ENCODE measurements around the gene TRA2A.
A peak's percentile ranks its signal among the peaks of the same experiment; 100 is the strongest.
"Not testable (repeated sequence)": the region's sequence is repeated elsewhere in the genome, so short reads cannot be mapped to it uniquely, and the experiment has no call there.

Gene TRA2A

GRCh38 chr7:23494009-23494408, 37.8 kb downstream of the TRA2A start:
- no peaks in the 10 kb centered on the region for H3K27me3 ChIP-seq (ENCODE audit: control insufficient read depth, insufficient read depth, low read length)
- no peak overlapping the region for H3K9ac ChIP-seq (ENCODE audit: low read length)
- no peak overlapping the region for H3K27ac ChIP-seq (ENCODE audit: low read depth, low read length)
- no peaks in the 10 kb centered on the region for H3K9me3 ChIP-seq (ENCODE audit: control insufficient read depth, insufficient read depth, low read depth, low read length)
- 0 out of 2 replicates have a peak, but pooled peaks cover 3% of the 10 kb centered on the region for H3K36me3 ChIP-seq (ENCODE audit: control insufficient read depth, insufficient read depth, low read length)
- 0 out of 2 replicates have a peak, but pooled peaks cover 3% of the 10 kb centered on the region for H3K4me1 ChIP-seq (ENCODE audit: control insufficient read depth, insufficient read depth, low read length)
- no peak overlapping the region for H3K4me3 ChIP-seq (ENCODE audit: low read depth, low read length)

DNA sequence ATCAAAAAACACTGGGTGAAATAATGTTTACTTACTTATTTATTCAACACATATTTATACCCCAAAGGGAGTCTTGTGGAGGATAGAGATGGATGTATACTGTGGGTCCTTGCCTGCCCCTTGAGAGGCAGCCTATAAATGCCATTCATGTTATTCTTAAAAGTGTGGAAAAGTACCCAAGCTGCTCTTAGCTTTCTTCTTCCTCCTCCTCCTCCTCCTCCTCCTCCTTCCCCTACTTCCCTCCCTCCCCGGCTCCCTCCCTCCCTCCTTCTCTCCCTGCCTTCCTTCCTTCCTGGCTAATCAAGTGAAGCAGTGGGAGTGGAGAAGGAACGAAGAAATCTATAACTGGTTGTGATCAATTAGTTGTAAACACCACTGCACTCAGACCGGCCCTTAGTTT, 40.3 kb downstream of the TRA2A start:
- Histone ChIP-seq H3K9me3 (ENCODE audit: control insufficient read depth, insufficient read depth, low read depth, low read length) (no peaks in the 10 kb centered on the region), H3K4me3 (ENCODE audit: low read depth, low read length) (peak overlapping the region; percentile 72), H3K4me1 (ENCODE audit: control insufficient read depth, insufficient read depth, low read length) (0 out of 2 replicates have a peak, but pooled peaks cover 3% of the 10 kb centered on the region), H3K36me3 (ENCODE audit: control insufficient read depth, insufficient read depth, low read length) (no peaks in the 10 kb centered on the region), H3K27ac (ENCODE audit: low read depth, low read length) (no peak overlapping the region), H3K9ac (ENCODE audit: low read length) (no peak overlapping the region), H3K27me3 (ENCODE audit: control insufficient read depth, insufficient read depth, low read length) (no peaks in the 10 kb centered on the region)

DNA sequence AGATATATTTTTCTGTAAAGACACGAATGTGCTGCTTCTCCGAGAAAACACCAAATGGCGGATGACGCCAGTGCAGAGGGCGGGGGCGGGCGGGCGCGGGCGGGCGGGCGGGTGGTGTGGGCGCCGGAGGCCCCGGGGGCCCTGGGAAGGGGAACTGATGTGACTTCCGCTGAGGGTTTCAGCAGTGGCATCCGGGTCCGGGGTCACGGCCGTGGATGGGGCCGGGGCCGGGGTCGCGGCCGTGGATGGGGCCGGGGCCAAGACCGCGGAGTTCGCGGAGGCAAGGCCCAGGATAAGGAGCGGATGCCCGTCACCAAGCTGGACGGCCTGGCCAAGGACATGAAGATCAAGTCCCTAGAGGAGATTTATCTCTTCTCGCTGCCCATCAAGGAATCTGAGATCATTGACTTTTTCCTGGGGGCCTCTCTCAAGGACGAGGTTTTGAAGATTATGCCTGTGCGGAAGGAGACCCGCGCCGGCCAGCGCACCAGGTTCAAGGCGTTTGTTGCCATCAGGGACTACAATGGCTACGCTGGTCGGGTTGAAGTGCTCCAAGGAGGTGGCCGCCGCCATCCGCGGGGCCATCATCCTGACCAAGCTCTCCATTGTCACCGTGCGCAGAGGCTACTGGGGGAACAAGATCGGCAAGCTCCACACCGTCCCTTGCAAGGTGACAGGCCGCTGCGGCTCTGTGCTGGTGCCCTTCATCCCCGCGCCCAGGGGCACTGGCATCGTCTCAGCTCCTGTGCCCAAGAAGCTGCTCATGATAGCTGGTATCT, 41.2 kb downstream of the TRA2A start:
- peak overlapping the region; percentile 72 for H3K4me3 ChIP-seq (ENCODE audit: low read depth, low read length)
- peak overlapping the region; percentile 77 for H3K9ac ChIP-seq (ENCODE audit: low read length)
- peak overlapping the region; percentile 50; the same call in 1 of the 2 replicates for H3K27ac ChIP-seq (ENCODE audit: low read depth, low read length)
- H3K4me1 ChIP-seq (ENCODE audit: control insufficient read depth, insufficient read depth, low read length) = peaks cover 11% of the 10 kb centered on the region
- no peaks in the 10 kb centered on the region for H3K27me3 ChIP-seq (ENCODE audit: control insufficient read depth, insufficient read depth, low read length)
- no peaks in the 10 kb centered on the region for H3K36me3 ChIP-seq (ENCODE audit: control insufficient read depth, insufficient read depth, low read length)
- H3K9me3 ChIP-seq (ENCODE audit: control insufficient read depth, insufficient read depth, low read depth, low read length) = no peaks in the 10 kb centered on the region

GRCh38 chr7:23488714-23489113, 43.1 kb downstream of the TRA2A start:
- H3K27me3 ChIP-seq (ENCODE audit: control insufficient read depth, insufficient read depth, low read length); H3K9ac ChIP-seq (ENCODE audit: low read length); H3K9me3 ChIP-seq (ENCODE audit: control insufficient read depth, insufficient read depth, low read depth, low read length); H3K36me3 ChIP-seq (ENCODE audit: control insufficient read depth, insufficient read depth, low read length); H3K27ac ChIP-seq (ENCODE audit: low read depth, low read length); H3K4me3 ChIP-seq (ENCODE audit: low read depth, low read length): not testable (repeated sequence)
- peaks cover 11% of the 10 kb centered on the region for H3K4me1 ChIP-seq (ENCODE audit: control insufficient read depth, insufficient read depth, low read length)

GRCh38 chr7:23487670-23488069, 44.1 kb downstream of the TRA2A start:
- Histone ChIP-seq H3K4me3 (ENCODE audit: low read depth, low read length) (no peak overlapping the region), H3K9me3 (ENCODE audit: control insufficient read depth, insufficient read depth, low read depth, low read length) (no peaks in the 10 kb centered on the region), H3K4me1 (ENCODE audit: control insufficient read depth, insufficient read depth, low read length) (peaks cover 11% of the 10 kb centered on the region), H3K27ac (ENCODE audit: low read depth, low read length) (no peak overlapping the region), H3K9ac (ENCODE audit: low read length) (no peak overlapping the region), H3K27me3 (ENCODE audit: control insufficient read depth, insufficient read depth, low read length) (no peaks in the 10 kb centered on the region), H3K36me3 (ENCODE audit: control insufficient read depth, insufficient read depth, low read length) (no peaks in the 10 kb centered on the region)

DNA sequence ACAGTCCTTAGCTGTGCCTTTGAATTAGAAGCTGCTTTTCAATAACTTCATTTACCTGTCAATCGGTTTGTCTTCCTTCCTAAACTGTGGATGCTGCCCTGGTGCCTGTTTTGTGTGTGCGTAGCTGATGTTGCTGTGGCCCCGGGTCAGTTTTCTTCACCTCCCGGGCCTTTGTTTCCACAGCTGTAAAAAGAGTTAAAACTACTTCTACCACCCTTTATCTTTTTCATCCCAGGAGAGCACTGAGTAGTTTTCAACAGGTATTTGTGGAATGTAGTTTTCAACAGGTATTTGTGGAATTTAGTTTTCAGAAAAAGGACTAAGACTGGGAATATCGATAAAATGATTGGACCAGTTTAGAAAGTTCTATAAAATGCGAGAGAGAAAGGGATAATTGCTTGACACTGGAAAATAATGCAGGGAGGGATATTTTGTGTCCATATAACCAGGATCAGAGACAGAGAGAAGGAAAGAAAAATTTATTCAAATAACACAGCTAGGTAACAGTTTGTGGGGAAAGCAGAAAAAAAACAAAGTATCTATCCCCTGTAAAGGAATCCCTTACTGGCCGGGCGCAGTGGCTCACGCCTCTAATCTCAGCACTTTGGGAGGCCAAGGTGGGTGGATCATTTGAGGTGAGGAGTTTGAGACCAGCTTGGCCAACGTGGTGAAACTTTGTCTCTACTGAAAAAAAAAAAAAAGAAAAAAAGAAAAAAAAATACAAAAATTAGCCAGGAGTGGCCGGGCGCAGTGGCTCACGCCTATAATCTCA, 45.6 kb downstream of the TRA2A start:
- H3K9me3 ChIP-seq (ENCODE audit: control insufficient read depth, insufficient read depth, low read depth, low read length) = no peaks in the 10 kb centered on the region
- H3K27ac ChIP-seq (ENCODE audit: low read depth, low read length) = no peak overlapping the region
- no peaks in the 10 kb centered on the region for H3K27me3 ChIP-seq (ENCODE audit: control insufficient read depth, insufficient read depth, low read length)
- no peaks in the 10 kb centered on the region for H3K36me3 ChIP-seq (ENCODE audit: control insufficient read depth, insufficient read depth, low read length)
- H3K4me1 ChIP-seq (ENCODE audit: control insufficient read depth, insufficient read depth, low read length) = peaks cover 11% of the 10 kb centered on the region
- no peak overlapping the region for H3K9ac ChIP-seq (ENCODE audit: low read length)
- no peak overlapping the region for H3K4me3 ChIP-seq (ENCODE audit: low read depth, low read length)

- H3K9ac ChIP-seq (ENCODE audit: low read length) = no peak overlapping the region
- no peak overlapping the region for H3K27ac ChIP-seq (ENCODE audit: low read depth, low read length)
- H3K4me1 ChIP-seq (ENCODE audit: control insufficient read depth, insufficient read depth, low read length) = peaks cover 7% of the 10 kb centered on the region
- H3K27me3 ChIP-seq (ENCODE audit: control insufficient read depth, insufficient read depth, low read length) = no peaks in the 10 kb centered on the region
- no peaks in the 10 kb centered on the region for H3K36me3 ChIP-seq (ENCODE audit: control insufficient read depth, insufficient read depth, low read length)
- no peak overlapping the region for H3K4me3 ChIP-seq (ENCODE audit: low read depth, low read length)
- H3K9me3 ChIP-seq (ENCODE audit: control insufficient read depth, insufficient read depth, low read depth, low read length) = no peaks in the 10 kb centered on the region
Measured at GRCh38 chr7:23482686-23483085, 49.1 kb downstream of the TRA2A start.

DNA sequence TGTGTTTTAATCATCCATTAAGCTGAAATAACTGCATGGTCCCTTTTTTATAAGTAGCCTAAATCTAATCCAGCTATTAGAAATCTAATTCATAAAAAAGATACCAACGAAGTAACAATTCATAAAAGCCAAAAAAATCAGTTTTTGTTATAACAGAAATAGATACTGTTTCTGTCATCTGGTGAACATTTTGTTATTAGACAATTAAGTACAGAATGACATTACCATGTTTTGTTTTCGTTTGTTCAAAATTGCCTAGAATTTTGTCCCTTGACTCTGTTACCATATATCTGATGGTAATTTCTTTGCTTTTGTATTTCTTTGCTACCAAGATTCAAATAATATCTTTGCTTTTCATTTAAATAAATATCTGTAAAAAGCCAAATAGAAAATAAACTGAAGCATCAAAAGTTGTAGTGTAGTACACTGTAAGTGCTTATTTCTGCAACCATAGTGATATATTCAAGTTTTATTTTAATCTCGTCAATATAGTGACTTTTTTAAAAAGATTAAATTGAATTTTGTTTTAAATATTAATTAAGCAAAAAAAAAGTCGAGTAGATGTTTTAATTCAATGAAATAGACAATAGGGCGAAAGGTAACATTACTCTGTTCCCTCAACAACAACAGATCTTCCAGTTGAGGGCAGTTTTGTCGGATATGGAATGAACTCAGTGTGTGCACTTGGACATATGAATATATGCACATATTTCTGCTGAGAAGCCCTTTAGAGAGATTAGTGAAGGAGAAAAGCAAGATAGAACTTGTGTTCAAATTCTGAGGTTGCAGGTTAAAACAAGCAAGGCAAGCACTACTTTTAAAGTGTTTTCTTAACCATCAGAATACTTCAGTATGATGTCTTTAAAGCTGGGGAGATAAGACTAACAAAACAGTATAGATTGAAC, 53.6 kb downstream of the TRA2A start:
- H3K9me3 ChIP-seq (ENCODE audit: control insufficient read depth, insufficient read depth, low read depth, low read length) = no peaks in the 10 kb centered on the region
- H3K4me3 ChIP-seq (ENCODE audit: low read depth, low read length) = no peak overlapping the region
- H3K36me3 ChIP-seq (ENCODE audit: control insufficient read depth, insufficient read depth, low read length) = no peaks in the 10 kb centered on the region
- H3K27me3 ChIP-seq (ENCODE audit: control insufficient read depth, insufficient read depth, low read length) = no peaks in the 10 kb centered on the region
- H3K27ac ChIP-seq (ENCODE audit: low read depth, low read length) = no peak overlapping the region
- peaks cover 7% of the 10 kb centered on the region for H3K4me1 ChIP-seq (ENCODE audit: control insufficient read depth, insufficient read depth, low read length)
- no peak overlapping the region for H3K9ac ChIP-seq (ENCODE audit: low read length)

GRCh38 chr7:23477157-23477499, 54.7 kb downstream of the TRA2A start:
- peaks cover 7% of the 10 kb centered on the region for H3K4me1 ChIP-seq (ENCODE audit: control insufficient read depth, insufficient read depth, low read length)
- H3K9me3 ChIP-seq (ENCODE audit: control insufficient read depth, insufficient read depth, low read depth, low read length) = no peaks in the 10 kb centered on the region
- peak overlapping the region; percentile 96 for H3K4me3 ChIP-seq (ENCODE audit: low read depth, low read length)
- H3K27ac ChIP-seq (ENCODE audit: low read depth, low read length) = no peak overlapping the region
- no peaks in the 10 kb centered on the region for H3K36me3 ChIP-seq (ENCODE audit: control insufficient read depth, insufficient read depth, low read length)
- no peaks in the 10 kb centered on the region for H3K27me3 ChIP-seq (ENCODE audit: control insufficient read depth, insufficient read depth, low read length)
- H3K9ac ChIP-seq (ENCODE audit: low read length) = no peak overlapping the region

GRCh38 chr7:23476286-23477156, 55.3 kb downstream of the TRA2A start:
- peak overlapping the region; percentile 96 for H3K4me3 ChIP-seq (ENCODE audit: low read depth, low read length)
- H3K9me3 ChIP-seq (ENCODE audit: control insufficient read depth, insufficient read depth, low read depth, low read length) = no peaks in the 10 kb centered on the region
- H3K27ac ChIP-seq (ENCODE audit: low read depth, low read length) = no peak overlapping the region
- H3K9ac ChIP-seq (ENCODE audit: low read length) = peak overlapping the region; percentile 60
- no peaks in the 10 kb centered on the region for H3K27me3 ChIP-seq (ENCODE audit: control insufficient read depth, insufficient read depth, low read length)
- H3K36me3 ChIP-seq (ENCODE audit: control insufficient read depth, insufficient read depth, low read length) = no peaks in the 10 kb centered on the region
- peaks cover 7% of the 10 kb centered on the region for H3K4me1 ChIP-seq (ENCODE audit: control insufficient read depth, insufficient read depth, low read length)
